Nephron progenitor cell (in vitro differentiated cells): Measurements from ENCODE around the gene KCNK1.

Experiments
- DNase-seq: peaks from one replicate; pipeline ENCODE4 v3.0.0; 2021
- H3K27ac Mint-ChIP-seq: 2 replicates; pipeline ENCODE4 v1.8.0; 2021; ENCODE audit warnings: mild to moderate bottlenecking, moderate library complexity, mixed read lengths
- H3K27me3 Mint-ChIP-seq: 2 replicates; pipeline ENCODE4 v1.8.0; 2021; ENCODE audit warnings: mild to moderate bottlenecking, low read depth, mixed read lengths; ENCODE audit not compliant: poor library complexity
- H3K36me3 Mint-ChIP-seq: 2 replicates; pipeline ENCODE4 v1.8.0; 2021; ENCODE audit warnings: low read depth, mixed read lengths
- H3K4me1 Mint-ChIP-seq: 2 replicates; pipeline ENCODE4 v1.8.0; 2021; ENCODE audit warnings: mixed read lengths
- H3K4me3 Mint-ChIP-seq: 2 replicates; pipeline ENCODE4 v1.8.0; 2021; ENCODE audit warnings: mild to moderate bottlenecking, moderate library complexity, mixed read lengths
- H3K9me3 Mint-ChIP-seq: 2 replicates; pipeline ENCODE4 v1.8.0; 2021; ENCODE audit warnings: mild to moderate bottlenecking, moderate library complexity, mixed read lengths
- CTCF ChIP-seq: fragments of 200-600 bp; sonication (generic); IDR thresholded peaks from 2 replicates; pipeline ENCODE4 v1.5.0; 2021; ENCODE audit warnings: antibody characterized with exemption

KCNK1 gene

GRCh38 chr1:233625510-233625981 is 11.6 kb downstream of the KCNK1 start:
- no peaks in the 10 kb centered on the region for H3K36me3 Mint-ChIP-seq
- no peak overlapping the region for H3K4me3 Mint-ChIP-seq
- no peak overlapping the region for H3K27ac Mint-ChIP-seq
- H3K4me1 Mint-ChIP-seq: no peaks in the 10 kb centered on the region
- H3K27me3 Mint-ChIP-seq: peaks cover 16% of the 10 kb centered on the region
- no peaks in the 10 kb centered on the region for H3K9me3 Mint-ChIP-seq
- no peak for DNase-seq
- no peak for TF ChIP-seq CTCF

- Mint-ChIP-seq H3K27me3 (peaks cover 7% of the 10 kb centered on the region), H3K4me1 (peaks cover 3% of the 10 kb centered on the region)
- no peak for DNase-seq
These were observed 13.5 kb downstream of the KCNK1 start for GRCh38 chr1:233627376-233627775.

GRCh38 chr1:233627823-233628222 is 13.9 kb downstream of the KCNK1 start:
- H3K27me3 Mint-ChIP-seq: peaks cover 3% of the 10 kb centered on the region

More at GRCh38 chr1:233627376-233627775, 13.5 kb downstream of the KCNK1 start:
- no peak for TF ChIP-seq CTCF
- Mint-ChIP-seq H3K36me3 (no peaks in the 10 kb centered on the region), H3K4me3 (no peak overlapping the region), H3K27ac (no peak overlapping the region), H3K9me3 (no peaks in the 10 kb centered on the region)

GRCh38 chr1:233629305-233629935 is 15.5 kb downstream of the KCNK1 start:
- H3K36me3 Mint-ChIP-seq: no peaks in the 10 kb centered on the region
- H3K27ac Mint-ChIP-seq: no peak overlapping the region
- no peaks in the 10 kb centered on the region for H3K9me3 Mint-ChIP-seq
- H3K27me3 Mint-ChIP-seq: peaks cover 3% of the 10 kb centered on the region
- peaks cover 8% of the 10 kb centered on the region for H3K4me1 Mint-ChIP-seq
- H3K4me3 Mint-ChIP-seq: no peak overlapping the region
- no peak for TF ChIP-seq CTCF
- DNase-seq: no peak

More at GRCh38 chr1:233627823-233628222, 13.9 kb downstream of the KCNK1 start:
- H3K4me3 Mint-ChIP-seq: no peak overlapping the region
- H3K4me1 Mint-ChIP-seq: peaks cover 7% of the 10 kb centered on the region
- DNase-seq: no peak
- no peak overlapping the region for H3K27ac Mint-ChIP-seq
- TF ChIP-seq CTCF: no peak
- H3K36me3 Mint-ChIP-seq: no peaks in the 10 kb centered on the region
- no peaks in the 10 kb centered on the region for H3K9me3 Mint-ChIP-seq

- no peak for TF ChIP-seq CTCF
- DNase-seq: no peak
- peaks cover 9% of the 10 kb centered on the region for H3K36me3 Mint-ChIP-seq
- H3K9me3 Mint-ChIP-seq: peaks cover 12% of the 10 kb centered on the region
- H3K27me3 Mint-ChIP-seq: peaks cover 6% of the 10 kb centered on the region
- H3K4me1 Mint-ChIP-seq: peaks cover 20% of the 10 kb centered on the region
- H3K27ac Mint-ChIP-seq: no peak overlapping the region
- H3K4me3 Mint-ChIP-seq: no peak overlapping the region
These were observed 18.0 kb downstream of the KCNK1 start for GRCh38 chr1:233631810-233632405.

- H3K4me1 Mint-ChIP-seq: peaks cover 20% of the 10 kb centered on the region
- H3K4me3 Mint-ChIP-seq: no peak overlapping the region
- DNase-seq: no peak
- peaks cover 9% of the 10 kb centered on the region for H3K36me3 Mint-ChIP-seq
- H3K27ac Mint-ChIP-seq: peak overlapping the region; percentile 26
- TF ChIP-seq CTCF: no peak
- H3K9me3 Mint-ChIP-seq: peaks cover 12% of the 10 kb centered on the region
- peaks cover 6% of the 10 kb centered on the region for H3K27me3 Mint-ChIP-seq
These were observed 18.5 kb downstream of the KCNK1 start for GRCh38 chr1:233632436-233632835.
